Mesothelial cell of epicardium (in vitro differentiated cells): Measurements from ENCODE around the gene TBC1D5. TPM values are rescaled to one million over a fixed set of nuclear protein-coding genes. Genes with fewer than 3 reads are reported as not detected.
A peak's percentile ranks its signal among the peaks of the same experiment; 100 is the strongest.

Source experiments
- DNase-seq, 2 experiments: peaks; one replicate each; pipeline ENCODE4 v3.0.0; 2021; ENCODE audit warnings: low spot score in 2 of 2; ENCODE audit not compliant: unreplicated experiment in 2 of 2
- H3K27ac Mint-ChIP-seq: 2 replicates; pipeline ENCODE4 v1.8.0; 2021; ENCODE audit warnings: mixed read lengths
- H3K27me3 Mint-ChIP-seq: 2 replicates; pipeline ENCODE4 v1.8.0; 2021; ENCODE audit warnings: low read depth, mixed read lengths
- H3K36me3 Mint-ChIP-seq: 2 replicates; pipeline ENCODE4 v1.8.0; 2021; ENCODE audit warnings: mixed read lengths
- H3K4me1 Mint-ChIP-seq: 2 replicates; pipeline ENCODE4 v1.8.0; 2021; ENCODE audit warnings: mixed read lengths
- H3K4me3 Mint-ChIP-seq: 2 replicates; pipeline ENCODE4 v1.8.0; 2021; ENCODE audit warnings: mild to moderate bottlenecking, moderate library complexity, mixed read lengths
- H3K9me3 Mint-ChIP-seq: 2 replicates; pipeline ENCODE4 v1.8.0; 2021; ENCODE audit warnings: mixed read lengths
- total RNA-seq: library from RNA; stranded (reverse); gene quantifications from 3 replicates; pipeline ENCODE4 v1.2.1, GENCODE V29; 2021
- TF ChIP-seq, protein P1 (sequence below): fragments of 200-600 bp; sonication (generic); IDR thresholded peaks from one replicate; pipeline ENCODE4 v1.5.0; 2021; ENCODE audit warnings: antibody characterized with exemption; ENCODE audit not compliant: unreplicated experiment

The TBC1D5 gene
- total RNA-seq, 1 donor from 2014 or later = 75.3 TPM

DNA sequence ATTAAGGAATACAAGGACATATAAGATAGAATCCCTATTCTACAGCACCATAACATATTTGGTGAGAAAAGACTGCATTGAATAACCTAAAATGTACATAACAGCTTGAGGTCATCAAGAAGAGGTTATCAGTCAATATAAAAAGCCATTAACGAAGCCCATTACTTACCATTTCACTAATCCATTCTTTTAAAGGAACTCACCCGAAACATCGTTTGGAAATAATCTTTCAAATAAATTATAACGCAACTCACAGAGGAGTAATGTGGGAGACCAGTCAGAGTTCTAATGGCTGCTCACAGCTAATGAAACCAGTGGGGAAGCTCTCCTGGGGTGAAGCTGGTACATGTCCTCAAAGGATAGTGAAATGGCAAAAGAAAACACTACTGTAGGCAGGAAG is 188.4 kb downstream of the TBC1D5 start:
- no peaks in the 10 kb centered on the region for H3K9me3 Mint-ChIP-seq
- H3K27ac Mint-ChIP-seq = no peak overlapping the region
- H3K4me3 Mint-ChIP-seq = no peak overlapping the region
- TF ChIP-seq, protein P1, sequence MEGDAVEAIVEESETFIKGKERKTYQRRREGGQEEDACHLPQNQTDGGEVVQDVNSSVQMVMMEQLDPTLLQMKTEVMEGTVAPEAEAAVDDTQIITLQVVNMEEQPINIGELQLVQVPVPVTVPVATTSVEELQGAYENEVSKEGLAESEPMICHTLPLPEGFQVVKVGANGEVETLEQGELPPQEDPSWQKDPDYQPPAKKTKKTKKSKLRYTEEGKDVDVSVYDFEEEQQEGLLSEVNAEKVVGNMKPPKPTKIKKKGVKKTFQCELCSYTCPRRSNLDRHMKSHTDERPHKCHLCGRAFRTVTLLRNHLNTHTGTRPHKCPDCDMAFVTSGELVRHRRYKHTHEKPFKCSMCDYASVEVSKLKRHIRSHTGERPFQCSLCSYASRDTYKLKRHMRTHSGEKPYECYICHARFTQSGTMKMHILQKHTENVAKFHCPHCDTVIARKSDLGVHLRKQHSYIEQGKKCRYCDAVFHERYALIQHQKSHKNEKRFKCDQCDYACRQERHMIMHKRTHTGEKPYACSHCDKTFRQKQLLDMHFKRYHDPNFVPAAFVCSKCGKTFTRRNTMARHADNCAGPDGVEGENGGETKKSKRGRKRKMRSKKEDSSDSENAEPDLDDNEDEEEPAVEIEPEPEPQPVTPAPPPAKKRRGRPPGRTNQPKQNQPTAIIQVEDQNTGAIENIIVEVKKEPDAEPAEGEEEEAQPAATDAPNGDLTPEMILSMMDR = no peak
- DNase-seq = no peak
- no peaks in the 10 kb centered on the region for H3K27me3 Mint-ChIP-seq
- peaks cover 32% of the 10 kb centered on the region for H3K4me1 Mint-ChIP-seq
- H3K36me3 Mint-ChIP-seq = peaks cover 2% of the 10 kb centered on the region

DNA sequence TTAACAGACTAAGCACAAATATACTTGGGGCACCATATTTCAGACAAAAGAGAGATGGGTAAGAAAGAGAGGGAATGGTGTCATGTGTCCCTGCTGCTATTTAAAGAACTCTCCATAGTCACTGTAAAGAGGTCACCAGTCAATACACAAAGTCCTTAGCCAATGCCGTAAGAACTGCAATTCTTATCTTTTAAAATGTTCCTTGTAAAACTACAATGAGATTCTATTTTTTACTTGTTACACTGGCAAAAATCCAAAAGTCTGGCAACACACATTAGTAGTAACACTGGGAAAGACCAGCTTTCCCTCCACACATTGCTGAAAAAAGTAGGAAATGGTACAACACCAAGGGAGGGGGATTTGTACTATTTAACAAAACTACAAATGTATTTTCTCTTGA is 189.4 kb downstream of the TBC1D5 start:
- peak overlapping the region; percentile 13 for H3K27ac Mint-ChIP-seq
- no peak overlapping the region for H3K4me3 Mint-ChIP-seq
- peaks cover 2% of the 10 kb centered on the region for H3K36me3 Mint-ChIP-seq
- TF ChIP-seq, protein P1 = no peak
- DNase-seq = no peak
- no peaks in the 10 kb centered on the region for H3K27me3 Mint-ChIP-seq
- H3K9me3 Mint-ChIP-seq = no peaks in the 10 kb centered on the region
- H3K4me1 Mint-ChIP-seq = peaks cover 32% of the 10 kb centered on the region

DNA sequence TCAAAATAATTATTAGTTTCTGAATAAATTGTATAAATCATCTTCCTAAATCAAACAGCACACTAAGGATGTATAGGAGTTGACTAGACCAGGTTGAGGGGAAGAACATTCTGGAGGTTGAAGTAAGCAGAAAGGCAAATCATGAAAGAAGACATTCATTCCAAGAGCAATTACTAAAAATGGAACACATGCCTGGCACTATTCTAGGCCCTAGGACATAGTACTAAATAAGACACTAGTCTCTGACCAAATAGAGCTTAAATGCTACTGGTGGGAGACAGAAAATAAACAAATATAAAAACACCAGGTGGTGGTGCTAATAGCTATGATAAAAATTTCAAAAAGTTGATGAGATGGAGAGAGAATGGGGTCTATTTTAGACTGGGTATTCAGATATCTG is 190.1 kb downstream of the TBC1D5 start:
- Mint-ChIP-seq H3K27ac (no peak overlapping the region), H3K4me1 (peaks cover 32% of the 10 kb centered on the region), H3K9me3 (no peaks in the 10 kb centered on the region), H3K27me3 (no peaks in the 10 kb centered on the region), H3K36me3 (peaks cover 2% of the 10 kb centered on the region), H3K4me3 (no peak overlapping the region)
- DNase-seq = no peak
- TF ChIP-seq, protein P1 = no peak

DNA sequence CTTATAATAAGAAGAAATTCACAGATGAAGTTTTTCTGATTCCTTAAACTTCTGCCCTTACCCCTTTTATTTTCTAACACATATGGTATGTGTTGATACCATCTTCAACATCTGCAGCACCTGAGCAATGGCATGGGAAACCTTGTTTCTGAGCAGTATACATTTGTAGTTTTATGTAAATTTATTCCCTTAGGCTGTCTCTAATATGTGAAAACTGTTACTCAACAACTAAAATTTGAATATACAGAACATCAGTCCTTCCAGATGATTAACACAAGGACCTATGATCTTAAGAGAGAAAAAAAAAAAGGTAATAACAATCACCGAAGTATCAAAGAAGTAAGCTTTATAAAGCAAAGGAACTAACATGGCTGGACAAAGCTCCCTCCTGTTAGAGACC is 190.5 kb downstream of the TBC1D5 start:
- DNase-seq = no peak
- no peaks in the 10 kb centered on the region for H3K27me3 Mint-ChIP-seq
- H3K4me3 Mint-ChIP-seq = no peak overlapping the region
- H3K36me3 Mint-ChIP-seq = peaks cover 2% of the 10 kb centered on the region
- TF ChIP-seq, protein P1 = no peak
- no peaks in the 10 kb centered on the region for H3K9me3 Mint-ChIP-seq
- H3K4me1 Mint-ChIP-seq = peaks cover 32% of the 10 kb centered on the region
- H3K27ac Mint-ChIP-seq = no peak overlapping the region

- H3K36me3 Mint-ChIP-seq = peaks cover 2% of the 10 kb centered on the region
- no peak overlapping the region for H3K4me3 Mint-ChIP-seq
- no peak for DNase-seq
- peaks cover 31% of the 10 kb centered on the region for H3K4me1 Mint-ChIP-seq
- H3K27me3 Mint-ChIP-seq = no peaks in the 10 kb centered on the region
- TF ChIP-seq, protein P1 = no peak
- H3K9me3 Mint-ChIP-seq = no peaks in the 10 kb centered on the region
- peak overlapping the region; percentile 32 for H3K27ac Mint-ChIP-seq
Observed at GRCh38 chr3:17551333-17551732, 191.1 kb downstream of the TBC1D5 start.

GRCh38 chr3:17550624-17551023 is 191.8 kb downstream of the TBC1D5 start:
- H3K27ac Mint-ChIP-seq = no peak overlapping the region
- H3K4me3 Mint-ChIP-seq = no peak overlapping the region
- H3K9me3 Mint-ChIP-seq = no peaks in the 10 kb centered on the region
- peaks cover 2% of the 10 kb centered on the region for H3K36me3 Mint-ChIP-seq
- peaks cover 28% of the 10 kb centered on the region for H3K4me1 Mint-ChIP-seq
- H3K27me3 Mint-ChIP-seq = no peaks in the 10 kb centered on the region
- no peak for DNase-seq
- TF ChIP-seq, protein P1 = no peak
